ENCODE measurements around the gene SVIL.
"Not testable (repeated sequence)": the region's sequence is repeated elsewhere in the genome, so short reads cannot be mapped to it uniquely, and the experiment has no call there.

The SVIL gene

DNA sequence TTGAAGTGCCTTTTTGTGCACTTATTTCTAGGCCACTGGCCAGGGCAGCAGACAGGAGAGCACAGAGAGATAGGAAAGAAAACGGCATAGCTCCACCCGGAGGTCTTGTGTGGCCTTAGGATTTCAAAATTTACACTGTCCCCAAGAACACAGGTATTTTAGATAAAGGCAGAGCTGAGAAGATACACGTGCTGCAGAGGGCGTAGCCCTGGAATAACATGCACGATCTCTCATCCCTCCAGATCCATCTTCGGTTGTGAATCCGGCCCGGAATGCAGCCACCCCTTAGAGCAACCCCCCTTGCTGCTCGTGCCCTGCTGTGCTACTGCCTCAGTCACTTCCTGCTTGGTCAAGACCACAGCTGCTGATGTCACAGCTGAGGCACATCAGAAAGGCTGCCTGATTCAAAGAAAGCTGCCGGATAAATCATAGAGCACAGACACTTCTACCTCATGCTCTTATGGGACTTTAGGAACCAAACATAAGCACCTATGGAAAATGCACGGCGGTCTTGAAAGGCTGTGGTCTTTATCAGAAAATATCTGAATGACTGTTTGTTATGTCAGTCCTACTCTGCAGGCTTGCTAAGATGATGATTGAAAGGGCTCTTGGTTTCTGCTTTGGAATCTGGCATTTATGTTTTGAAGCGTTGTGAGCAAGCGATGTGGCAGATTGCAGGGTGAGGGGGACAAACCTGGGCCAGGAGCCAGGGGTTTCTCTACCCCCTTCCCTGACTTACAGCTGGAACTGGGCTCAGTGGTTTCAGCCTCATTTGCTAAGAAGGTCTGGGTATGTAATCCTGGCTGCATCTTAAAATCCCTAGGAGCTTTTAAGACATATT is 152.0 kb downstream of the SVIL start:
- peaks cover 28% of the 10 kb centered on the region for H3K4me1 Mint-ChIP-seq
- ATAC-seq (peak; percentile 96), DNase-seq (ENCODE audit: low spot score in 2 of 2) (peak in 1 of 2 donors; percentile 14)
- peaks cover 48% of the 10 kb centered on the region for H3K36me3 Mint-ChIP-seq
- peak overlapping the region; percentile 49 for H3K4me3 Mint-ChIP-seq
- H3K9me3 Mint-ChIP-seq, result no peaks in the 10 kb centered on the region
- peak overlapping the region; percentile 74 for H3K27ac Mint-ChIP-seq

DNA sequence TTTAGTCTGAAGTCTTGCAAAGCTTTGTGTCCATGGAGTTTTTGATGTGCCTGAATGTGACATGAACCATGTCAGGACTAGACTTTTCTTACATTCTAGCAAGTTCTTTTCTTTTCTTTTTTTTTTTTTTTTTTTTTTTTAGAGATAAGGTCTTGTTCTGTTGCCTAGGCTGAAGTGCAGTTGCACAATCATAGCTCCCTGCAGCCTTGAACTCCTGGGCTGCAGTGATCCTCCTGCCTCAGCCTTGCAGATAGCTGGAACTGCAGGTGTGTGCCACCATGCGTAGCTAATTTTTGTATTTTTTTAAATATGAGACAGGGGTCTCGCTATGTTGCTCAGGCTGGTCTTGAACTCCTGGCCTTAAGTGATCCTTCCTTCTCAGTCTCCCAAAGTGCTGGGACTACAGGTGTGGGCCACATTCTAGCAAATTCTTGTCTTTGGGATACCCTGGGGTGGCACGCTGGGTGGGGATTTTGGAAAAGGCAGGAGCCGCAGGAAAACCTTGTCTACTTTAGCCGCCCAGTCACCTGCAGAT is 152.8 kb downstream of the SVIL start:
- peaks cover 24% of the 10 kb centered on the region for H3K4me1 Mint-ChIP-seq
- DNase-seq (ENCODE audit: low spot score in 2 of 2), result no peak
- peak overlapping the region; percentile 74 for H3K27ac Mint-ChIP-seq
- no peak overlapping the region for H3K4me3 Mint-ChIP-seq
- no peaks in the 10 kb centered on the region for H3K9me3 Mint-ChIP-seq
- ATAC-seq, result no peak
- H3K36me3 Mint-ChIP-seq, result peaks cover 52% of the 10 kb centered on the region

DNA sequence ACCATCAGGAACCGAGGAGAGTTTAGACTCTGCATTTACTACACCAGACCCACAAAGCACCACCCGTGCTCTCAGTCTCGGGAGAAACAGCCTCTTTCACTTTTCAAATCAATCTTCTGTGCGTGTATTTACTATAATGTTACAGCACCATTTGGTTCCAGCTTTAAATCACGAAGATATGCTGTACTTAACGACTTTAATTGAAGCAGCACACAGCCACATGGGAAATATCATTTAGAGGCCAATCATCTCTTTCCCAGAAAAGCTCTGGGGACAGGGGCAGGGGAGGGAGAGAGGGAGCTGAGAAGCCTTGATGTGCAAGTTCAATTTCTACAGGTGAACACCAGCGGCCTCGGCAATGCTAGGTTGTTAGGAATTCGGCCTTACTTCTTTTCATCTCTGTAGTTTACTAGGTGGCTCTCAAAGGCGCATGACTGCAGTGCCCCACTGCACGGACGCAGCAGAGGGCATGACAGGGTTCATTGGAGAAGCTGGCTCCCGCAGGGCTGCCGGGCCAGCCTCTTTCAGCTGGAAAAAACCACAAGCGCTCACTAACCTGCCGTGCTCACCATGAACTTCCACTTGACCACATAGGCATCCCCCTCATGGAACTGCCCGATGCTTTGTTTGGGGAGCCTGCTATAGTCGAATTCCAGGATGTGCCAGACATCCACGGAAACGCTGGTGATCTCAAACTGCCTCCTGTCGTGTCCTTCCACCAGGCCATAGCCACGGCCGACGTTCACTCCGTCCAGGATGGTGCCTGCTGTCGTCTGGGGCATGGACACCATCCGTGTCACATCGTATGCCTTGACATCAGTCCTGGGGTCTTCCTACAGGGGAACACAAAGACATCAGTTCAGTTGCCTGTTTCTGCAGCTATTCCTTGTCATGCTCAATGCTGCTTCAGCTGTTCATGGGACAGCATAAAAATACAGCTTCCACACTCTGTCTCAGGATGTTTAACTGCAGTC is 154.5 kb downstream of the SVIL start:
- ATAC-seq (no peak), DNase-seq (ENCODE audit: low spot score in 2 of 2) (no peak)
- H3K27ac Mint-ChIP-seq, result peak overlapping the region; percentile 56
- no peak overlapping the region for H3K4me3 Mint-ChIP-seq
- peaks cover 12% of the 10 kb centered on the region for H3K4me1 Mint-ChIP-seq
- peaks cover 40% of the 10 kb centered on the region for H3K36me3 Mint-ChIP-seq
- H3K9me3 Mint-ChIP-seq, result no peaks in the 10 kb centered on the region

DNA sequence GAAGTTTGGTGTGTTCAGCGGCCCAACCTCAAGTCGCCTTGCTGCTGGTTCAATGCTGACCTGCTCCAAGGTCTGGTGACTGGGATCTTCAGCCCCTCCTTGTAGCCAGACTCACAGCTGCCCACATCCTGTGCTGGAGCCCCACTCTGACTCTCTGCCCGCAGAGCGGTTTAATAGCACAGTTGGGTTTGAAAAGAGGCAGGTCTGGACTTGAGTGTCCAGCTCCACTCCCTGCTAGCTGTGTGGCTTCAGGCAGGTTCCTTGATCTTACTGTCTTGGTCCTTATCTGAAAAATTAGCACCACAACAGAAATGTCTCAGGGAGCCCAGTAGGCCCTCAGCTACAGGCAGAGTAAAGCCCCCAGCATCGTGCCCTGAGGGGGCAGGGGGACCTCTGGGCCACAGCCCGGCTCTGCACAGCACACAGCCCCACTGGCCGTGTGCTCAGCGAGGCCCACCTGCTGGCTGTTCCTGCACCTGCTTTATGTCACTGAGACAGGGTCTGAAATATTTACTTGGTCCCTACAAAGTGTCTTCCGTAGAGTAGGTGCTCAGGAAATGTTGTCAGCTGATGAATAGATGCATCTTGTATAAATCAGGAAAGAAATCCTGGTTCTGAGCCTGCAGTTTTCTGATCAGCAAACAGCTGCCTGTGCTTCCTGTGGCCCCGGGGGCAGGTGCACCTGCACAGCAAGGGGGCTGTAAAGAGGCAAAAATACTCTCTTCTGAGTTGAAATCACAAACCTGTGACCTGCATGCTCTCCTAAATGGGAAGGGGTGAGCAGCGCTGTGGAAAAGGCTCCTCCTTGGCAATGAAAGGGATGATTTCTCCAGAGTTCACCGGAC is 155.5 kb downstream of the SVIL start:
- DNase-seq (ENCODE audit: low spot score in 2 of 2) (no peak), ATAC-seq (no peak)
- no peak overlapping the region for H3K4me3 Mint-ChIP-seq
- H3K36me3 Mint-ChIP-seq, result peaks cover 36% of the 10 kb centered on the region
- peak overlapping the region; percentile 56 for H3K27ac Mint-ChIP-seq
- peaks cover 12% of the 10 kb centered on the region for H3K4me1 Mint-ChIP-seq
- H3K9me3 Mint-ChIP-seq, result no peaks in the 10 kb centered on the region

DNA sequence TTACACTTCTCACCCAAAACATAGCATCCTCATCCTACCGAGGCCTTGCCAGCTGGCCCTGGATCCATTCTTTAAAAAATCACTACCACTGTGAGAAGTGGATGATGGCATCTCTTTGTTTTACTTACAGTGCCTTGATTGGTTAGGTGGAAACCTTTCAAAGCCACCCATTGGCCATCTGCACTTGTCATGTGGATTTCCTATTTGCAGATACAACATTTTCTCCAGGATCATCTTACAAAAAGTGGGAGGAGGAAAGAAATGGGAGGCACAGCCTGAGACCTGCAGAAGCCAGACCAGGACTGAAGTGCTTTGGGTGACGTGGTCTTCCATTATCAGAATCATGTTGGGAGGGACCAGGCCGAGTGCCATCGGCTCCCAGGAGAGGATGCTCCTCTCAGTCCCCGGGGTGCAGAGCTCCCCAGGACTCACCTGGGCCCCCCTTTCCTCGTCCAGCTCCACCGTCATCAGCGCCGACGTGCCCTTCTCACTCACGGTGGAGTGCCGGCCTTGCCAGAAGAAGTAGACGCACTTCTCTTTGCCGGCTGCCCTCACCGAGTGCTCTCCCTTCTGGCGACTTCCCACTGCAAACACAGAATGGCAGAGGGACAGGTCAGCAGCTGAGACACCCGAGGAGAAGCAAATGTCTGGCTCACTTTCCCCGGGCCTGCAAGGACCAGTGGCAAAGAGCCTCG is 161.2 kb downstream of the SVIL start:
- H3K27ac Mint-ChIP-seq, result no peak overlapping the region
- peaks cover 16% of the 10 kb centered on the region for H3K4me1 Mint-ChIP-seq
- no peak for DNase-seq (ENCODE audit: low spot score in 2 of 2)
- peaks cover 38% of the 10 kb centered on the region for H3K36me3 Mint-ChIP-seq
- H3K4me3 Mint-ChIP-seq, result no peak overlapping the region
- no peak for ATAC-seq
- H3K9me3 Mint-ChIP-seq, result no peaks in the 10 kb centered on the region

DNA sequence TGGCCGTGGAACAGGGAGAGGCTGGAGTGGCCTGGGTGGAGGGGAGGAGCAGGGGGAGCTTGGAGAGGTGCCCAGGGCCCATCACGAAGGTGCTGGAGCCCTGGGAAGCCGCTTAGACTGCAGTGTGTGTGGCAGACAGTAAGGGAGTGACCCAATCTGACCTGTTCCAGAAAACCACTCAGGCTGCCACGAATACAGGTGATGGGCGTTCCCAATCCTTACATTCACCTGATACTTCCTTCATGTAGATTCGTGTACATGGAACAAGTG is 161.7 kb downstream of the SVIL start:
- Mint-ChIP-seq H3K4me3 (no peak overlapping the region), H3K27ac (peak overlapping the region; percentile 77), H3K4me1 (peaks cover 16% of the 10 kb centered on the region), H3K36me3 (peaks cover 34% of the 10 kb centered on the region), H3K9me3 (no peaks in the 10 kb centered on the region)
- DNase-seq (ENCODE audit: low spot score in 2 of 2) (no peak), ATAC-seq (no peak)

DNA sequence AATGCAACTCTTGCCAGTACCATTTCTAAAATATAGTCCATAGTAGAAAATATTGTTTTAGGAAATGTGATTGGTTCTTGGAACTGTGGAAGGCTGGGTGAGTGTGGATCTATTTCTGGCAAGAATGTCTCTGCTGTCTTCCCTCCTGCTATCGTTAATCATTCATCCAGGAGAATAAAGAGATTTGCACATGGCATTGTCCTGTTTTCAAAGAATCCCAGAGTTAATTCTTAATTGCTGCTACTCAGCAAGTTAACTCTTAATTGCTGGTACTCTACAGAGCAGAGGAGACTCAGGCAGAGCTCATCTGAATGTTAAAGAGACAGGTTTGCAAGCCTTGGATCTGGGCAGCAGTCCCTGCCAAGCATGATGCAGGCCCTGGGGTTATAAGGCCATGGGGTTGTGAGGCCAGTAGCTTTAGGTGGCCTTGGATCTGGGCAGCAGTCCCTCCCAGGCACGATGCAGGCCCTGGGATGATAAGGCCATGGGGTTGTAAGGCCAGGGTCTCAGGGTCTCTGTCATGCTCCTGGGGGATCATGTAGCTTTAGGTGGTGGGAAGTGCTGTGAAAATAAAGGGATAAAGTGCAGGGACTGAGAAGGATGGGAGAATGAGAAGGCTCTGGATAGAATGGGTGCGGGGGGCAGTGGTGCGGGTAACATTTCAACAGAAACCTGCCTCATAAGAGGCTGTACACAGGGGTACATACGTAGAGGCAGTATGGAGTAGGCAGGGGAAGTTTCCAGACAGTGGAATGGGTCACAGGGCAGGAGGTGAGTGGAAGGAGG is 162.3 kb downstream of the SVIL start:
- Mint-ChIP-seq H3K27ac (peak overlapping the region; percentile 77), H3K4me1 (peaks cover 16% of the 10 kb centered on the region), H3K4me3 (no peak overlapping the region), H3K9me3 (no peaks in the 10 kb centered on the region), H3K36me3 (peaks cover 28% of the 10 kb centered on the region)
- no peak for DNase-seq (ENCODE audit: low spot score in 2 of 2)
- ATAC-seq, result no peak

DNA sequence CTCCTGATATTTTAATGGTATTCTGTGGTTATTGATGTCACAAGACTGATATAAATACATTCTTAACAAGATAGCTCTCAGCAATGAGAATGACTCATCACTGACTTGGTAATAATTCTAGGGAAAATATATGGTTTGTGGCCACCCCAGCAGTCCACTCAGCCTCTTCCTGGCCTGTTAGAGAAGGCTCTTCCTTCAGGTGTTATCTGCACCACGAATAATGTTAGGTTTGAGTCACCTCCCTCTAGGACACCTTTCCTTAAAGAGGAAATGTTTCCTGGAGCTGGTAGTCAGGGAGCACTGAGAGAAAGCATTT is 163.3 kb downstream of the SVIL start:
- ATAC-seq, result peak; percentile 62
- H3K36me3 Mint-ChIP-seq, result peaks cover 27% of the 10 kb centered on the region
- DNase-seq (ENCODE audit: low spot score in 2 of 2), result no peak
- H3K4me3 Mint-ChIP-seq, result no peak overlapping the region
- peak overlapping the region; percentile 77 for H3K27ac Mint-ChIP-seq
- H3K9me3 Mint-ChIP-seq, result no peaks in the 10 kb centered on the region
- H3K4me1 Mint-ChIP-seq, result peaks cover 16% of the 10 kb centered on the region

DNA sequence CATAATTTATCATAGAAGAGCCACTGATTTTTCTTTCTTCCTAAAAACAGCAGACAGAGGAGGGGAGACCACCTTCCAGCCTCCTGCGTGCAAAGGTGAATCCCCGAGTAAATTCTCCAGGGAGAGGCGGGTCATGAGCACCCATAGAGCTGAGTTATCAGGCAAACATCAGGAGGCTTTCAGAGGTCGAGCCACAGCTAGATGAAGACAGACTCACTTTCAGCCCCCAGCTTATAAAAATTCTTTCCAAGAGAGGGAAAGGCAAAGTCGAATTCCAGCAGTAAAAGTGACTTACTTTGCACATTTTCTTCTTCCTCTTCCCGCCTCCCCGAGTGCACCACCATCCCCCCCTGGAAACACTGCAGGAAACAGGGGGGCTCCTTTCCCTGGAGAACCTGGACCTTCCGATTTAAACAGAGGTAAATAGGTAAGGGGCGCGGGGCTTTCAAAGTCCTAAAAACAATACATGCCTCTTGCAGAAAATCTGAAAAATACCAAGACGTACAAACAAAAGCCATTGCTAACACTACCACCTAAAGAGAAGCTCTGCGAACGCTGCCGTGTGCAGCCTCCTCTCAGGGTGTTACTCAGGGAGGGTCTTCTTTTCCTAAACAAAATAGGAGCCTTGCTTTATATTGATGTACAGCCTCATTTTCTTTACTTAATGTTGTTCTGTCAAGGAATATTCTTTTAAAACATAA is 163.8 kb downstream of the SVIL start:
- H3K4me3 Mint-ChIP-seq, result no peak overlapping the region
- H3K9me3 Mint-ChIP-seq, result no peaks in the 10 kb centered on the region
- H3K36me3 Mint-ChIP-seq, result peaks cover 27% of the 10 kb centered on the region
- ATAC-seq (no peak), DNase-seq (ENCODE audit: low spot score in 2 of 2) (no peak)
- peak overlapping the region; percentile 77 for H3K27ac Mint-ChIP-seq
- peaks cover 16% of the 10 kb centered on the region for H3K4me1 Mint-ChIP-seq

DNA sequence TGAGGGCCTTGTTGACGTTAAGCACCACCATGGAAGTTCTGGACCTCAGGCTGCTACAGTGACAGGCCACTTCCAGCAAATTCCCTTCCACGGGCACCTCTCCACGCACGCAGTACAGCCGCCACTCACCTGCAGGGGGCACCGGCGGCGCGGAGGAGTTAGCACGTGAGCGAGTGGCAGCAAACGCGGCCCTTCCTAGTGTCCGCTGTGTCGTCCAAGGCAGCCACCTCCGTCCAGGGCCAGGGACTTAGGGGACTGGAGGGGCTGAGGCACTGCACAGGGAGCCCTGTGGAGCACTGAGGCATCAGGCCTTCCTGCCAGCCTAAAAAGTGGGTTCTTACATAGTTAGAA is 164.4 kb downstream of the SVIL start:
- ATAC-seq, result no peak
- H3K9me3 Mint-ChIP-seq, result no peaks in the 10 kb centered on the region
- H3K27ac Mint-ChIP-seq, result no peak overlapping the region
- H3K4me1 Mint-ChIP-seq, result peaks cover 16% of the 10 kb centered on the region
- H3K4me3 Mint-ChIP-seq, result no peak overlapping the region
- peaks cover 27% of the 10 kb centered on the region for H3K36me3 Mint-ChIP-seq
- no peak for DNase-seq (ENCODE audit: low spot score in 2 of 2)

DNA sequence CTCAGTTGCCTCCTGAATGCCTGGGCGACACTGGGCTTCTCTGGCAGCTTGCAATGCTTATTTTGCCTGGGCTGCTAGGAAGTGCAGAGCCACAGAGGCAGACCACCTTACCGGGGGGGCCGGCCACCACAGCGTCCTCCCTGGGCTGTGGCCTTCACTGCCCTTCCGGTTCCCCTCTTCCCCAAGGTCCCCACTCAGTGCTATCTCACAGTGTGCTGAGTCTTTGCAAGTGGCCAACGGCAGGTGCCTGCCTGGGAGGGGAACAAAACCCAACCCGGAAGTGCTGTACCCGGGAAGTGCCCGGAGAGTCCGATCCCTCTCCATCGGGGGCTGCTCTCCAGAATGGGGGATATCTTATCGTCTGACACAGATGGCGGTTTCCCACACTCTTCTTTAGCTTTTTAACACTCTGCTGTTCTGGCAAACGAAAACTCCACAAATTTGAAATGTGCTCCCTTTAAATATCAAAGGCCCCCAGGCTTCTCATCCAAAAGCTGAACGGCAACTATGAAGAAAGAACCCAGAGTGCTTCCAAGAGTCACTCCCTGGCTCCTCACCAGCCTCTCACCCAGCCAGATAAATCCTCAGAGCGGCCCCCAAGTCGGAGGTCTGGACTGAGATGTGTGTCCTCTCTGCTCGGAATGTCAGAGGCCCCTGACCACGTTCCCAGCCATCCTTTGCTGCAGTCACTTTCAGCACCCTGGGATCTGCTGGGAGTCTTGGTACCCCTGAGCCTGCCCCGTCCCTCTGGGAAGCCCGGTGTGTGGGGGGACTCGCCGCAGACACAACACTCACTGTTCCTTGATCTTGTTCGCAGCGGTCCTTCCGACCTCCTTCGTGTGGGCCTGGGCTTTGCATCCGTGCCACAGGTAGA is 165.1 kb downstream of the SVIL start:
- Mint-ChIP-seq H3K4me3 (no peak overlapping the region), H3K4me1 (peaks cover 16% of the 10 kb centered on the region), H3K9me3 (no peaks in the 10 kb centered on the region), H3K27ac (peak overlapping the region; percentile 81), H3K36me3 (peaks cover 27% of the 10 kb centered on the region)
- no peak for DNase-seq (ENCODE audit: low spot score in 2 of 2)
- no peak for ATAC-seq

DNA sequence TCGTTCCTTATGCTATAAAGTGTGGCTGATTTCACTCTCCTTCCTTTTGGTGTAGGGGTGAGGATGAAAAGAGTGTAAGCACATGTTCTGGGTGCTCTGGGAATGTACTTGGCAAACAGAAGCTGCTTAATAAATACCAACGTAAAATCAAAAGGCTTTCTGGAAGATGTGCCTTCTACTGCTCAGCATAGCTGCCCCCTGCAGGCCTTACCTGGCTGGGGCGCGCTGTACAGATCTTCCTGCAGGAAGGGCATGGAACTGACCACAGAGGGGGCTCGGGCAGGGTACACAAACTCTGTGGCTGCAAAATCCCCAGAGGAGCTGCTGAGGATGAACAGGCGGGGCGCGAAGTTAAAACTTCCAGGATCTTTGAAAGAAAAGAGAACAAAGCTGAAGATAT is 169.4 kb downstream of the SVIL start:
- Mint-ChIP-seq H3K4me1 (peaks cover 3% of the 10 kb centered on the region), H3K36me3 (peaks cover 34% of the 10 kb centered on the region), H3K27ac (peak overlapping the region; percentile 57), H3K9me3 (peaks cover 3% of the 10 kb centered on the region), H3K4me3 (no peak overlapping the region)
- ATAC-seq (no peak), DNase-seq (ENCODE audit: low spot score in 2 of 2) (no peak)

DNA sequence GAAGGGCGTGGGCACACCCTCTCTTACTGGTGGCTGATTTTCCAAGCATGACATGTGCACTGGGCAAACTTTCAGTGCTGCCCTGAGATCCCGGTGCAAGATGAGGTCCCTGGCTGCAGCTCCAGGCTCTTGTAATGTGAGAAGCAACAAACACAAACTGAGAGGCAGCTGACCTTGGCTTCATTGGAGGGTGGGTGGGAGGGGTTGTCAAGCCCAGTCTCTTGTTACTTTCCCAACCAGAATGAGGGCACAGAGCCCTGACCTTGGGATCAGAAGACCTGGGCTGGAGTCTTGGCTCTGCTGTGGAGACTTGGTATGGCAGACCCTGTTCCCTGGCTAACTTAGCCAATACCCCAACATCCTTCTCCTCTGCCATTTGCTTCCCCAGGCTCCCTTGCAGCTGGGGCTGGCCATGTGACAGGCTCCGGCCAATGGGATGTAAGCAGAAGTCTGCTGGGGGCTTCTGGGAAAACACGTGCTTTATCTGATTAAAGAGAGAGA is 170.1 kb downstream of the SVIL start:
- H3K36me3 Mint-ChIP-seq, result peaks cover 29% of the 10 kb centered on the region
- H3K27ac Mint-ChIP-seq, result peak overlapping the region; percentile 57
- ATAC-seq; DNase-seq (ENCODE audit: low spot score in 2 of 2); H3K4me3 Mint-ChIP-seq; H3K4me1 Mint-ChIP-seq; H3K9me3 Mint-ChIP-seq: not testable (repeated sequence)

Data from stimulated activated effector memory CD8-positive, alpha-beta T cell treated with anti-CD3 and anti-CD28 coated beads, Interleukin-12 subunit alpha, Interleukin-12 subunit beta, amount 100 ng/mL, for 72 hours (primary cell).